NK-92 (cell line): ENCODE results near the gene DBR1.
"Not testable (repeated sequence)": the region's sequence is repeated elsewhere in the genome, so short reads cannot be mapped to it uniquely, and the experiment has no call there.

Experiments
- DNase-seq: peaks from one replicate; lab custom pipeline; 2025; ENCODE audit not compliant: unreplicated experiment; lab: John Stamatoyannopoulos, UW

The DBR1 gene

GRCh38 chr3:138186803-138187295 lies 12.1 kb upstream of the DBR1 start:
- no peak for DNase-seq

GRCh38 chr3:138186221-138186620 lies 11.5 kb upstream of the DBR1 start:
- no peak for DNase-seq

GRCh38 chr3:138184994-138185393 lies 10.3 kb upstream of the DBR1 start:
- no peak for DNase-seq

GRCh38 chr3:138180375-138181029 lies 5.8 kb upstream of the DBR1 start:
- DNase-seq = no peak

- DNase-seq = no peak
These were observed 826 bp downstream of the DBR1 start for GRCh38 chr3:138173769-138174420.

- no peak for DNase-seq
These were observed 2.1 kb downstream of the DBR1 start for GRCh38 chr3:138172625-138173024.

GRCh38 chr3:138165061-138165460 lies 9.7 kb downstream of the DBR1 start:
- DNase-seq = no peak

GRCh38 chr3:138157743-138158142 lies 17.0 kb downstream of the DBR1 start:
- no peak for DNase-seq

- no peak for DNase-seq
These were observed 20.2 kb downstream of the DBR1 start for GRCh38 chr3:138154534-138154933.

- no peak for DNase-seq
These were observed 26.2 kb downstream of the DBR1 start for GRCh38 chr3:138148503-138148902.

GRCh38 chr3:138142181-138142580 lies 32.5 kb downstream of the DBR1 start:
- DNase-seq = not testable (repeated sequence)

GRCh38 chr3:138140940-138141339 lies 33.8 kb downstream of the DBR1 start:
- no peak for DNase-seq

- DNase-seq = no peak
These were observed 35.0 kb downstream of the DBR1 start for GRCh38 chr3:138139691-138140090.

GRCh38 chr3:138137861-138138260 lies 36.9 kb downstream of the DBR1 start:
- DNase-seq = no peak

GRCh38 chr3:138136201-138136600 lies 38.5 kb downstream of the DBR1 start:
- DNase-seq = no peak

GRCh38 chr3:138135833-138136194 lies 38.9 kb downstream of the DBR1 start:
- DNase-seq = no peak

- DNase-seq = no peak
These were observed 39.4 kb downstream of the DBR1 start for GRCh38 chr3:138135146-138135832.

GRCh38 chr3:138132239-138132638 lies 42.5 kb downstream of the DBR1 start, which contains the start of gene A4GNT:
A4GNT (minus strand) TSS chr3:138132390; CDS start chr3:138131256, 1,134 bp downstream.
- no peak for DNase-seq

GRCh38 chr3:138127636-138128365 lies 46.9 kb downstream of the DBR1 start:
- no peak for DNase-seq

- DNase-seq = no peak
These were observed 49.0 kb downstream of the DBR1 start for GRCh38 chr3:138125548-138126221.
